K562 (cell line): ENCODE measurements around the gene TEX54. TPM values are rescaled to one million over a fixed set of nuclear protein-coding genes. Genes with fewer than 3 reads are reported as not detected.
A peak's percentile ranks its signal among the peaks of the same experiment; 100 is the strongest.

Experiments
- ARID4B ChIP-seq: sonication (generic); formaldehyde crosslinking; IDR thresholded peaks from 2 replicates; pipeline ENCODE4 v1.8.0; 2022; ENCODE audit warnings: mild to moderate bottlenecking, missing genetic modification reagents
- CSDE1 ChIP-seq, 2 experiments: fragments of 450-650 bp; IDR thresholded peaks; 2 replicates each; pipeline ENCODE4 v1.6.1; 2016; ENCODE audit warnings: mild to moderate bottlenecking in 1 of 2
- DMBX1 ChIP-seq: fragments of 250-450 bp; sonication (Bioruptor Pico); IDR thresholded peaks from 2 replicates; pipeline ENCODE4 v1.8.0; 2022; ENCODE audit warnings: inconsistent platforms, mild to moderate bottlenecking, moderate library complexity, borderline replicate concordance
- ELK1 ChIP-seq: sonication (generic); formaldehyde crosslinking; IDR thresholded peaks from 2 replicates; pipeline ENCODE4 v1.8.1; 2022; ENCODE audit warnings: missing genetic modification reagents
- JUNB ChIP-seq: fragments of 450-650 bp; formaldehyde crosslinking; conservative IDR thresholded peaks from 2 replicates; pipeline ENCODE4 v1.4.0; 2020; ENCODE audit warnings: mild to moderate bottlenecking
- SMAD1 ChIP-seq: fragments of 150-350 bp; IDR thresholded peaks from 2 replicates; pipeline ENCODE4 v1.6.1; 2014; ENCODE audit warnings: low read length, low read depth; ENCODE audit not compliant: partially characterized antibody
- THAP7 ChIP-seq: fragments of 250-450 bp; sonication (Bioruptor Pico); IDR thresholded peaks from 2 replicates; pipeline ENCODE4 v1.5.0; 2021
- ZNF318 ChIP-seq, 2 experiments: fragments of 450-650 bp; IDR thresholded peaks; 2 replicates each; pipeline ENCODE4 v1.6.1; 2016; ENCODE audit warnings: mild to moderate bottlenecking in 2 of 2, borderline replicate concordance in 1 of 2, low read depth in 1 of 2, moderate library complexity in 1 of 2
- ZNF79 ChIP-seq: fragments of 250-450 bp; sonication (Bioruptor Pico); IDR thresholded peaks from 2 replicates; pipeline ENCODE4 v1.4.0; 2020; ENCODE audit warnings: low read depth, mild to moderate bottlenecking, moderate library complexity
- polyA plus RNA-seq, 8 experiments: library from polyadenylated mRNA; depleted of rRNA in 4 of 8; stranded (reverse) in 5 of 8; unstranded in 3 of 8; fragments of >200 nt; fragmentation: Nextera tagmentation in 2 of 8; fragmentation: Illumina TruSeq in 1 of 8; extraction: Ambion mirVana in 2 of 8; extraction: Trizol in 1 of 8; gene quantifications; 2 replicates each; pipeline versions ENCODE4 v1.2.1 to v1.2.3, GENCODE V29; 2011 to 2014; ENCODE audit warnings: inconsistent platforms in 1 of 8, missing spikeins in 1 of 8
- total RNA-seq, 7 experiments: library from RNA; depleted of rRNA in 6 of 7; stranded (reverse); fragments of >200 nt in 6 of 7; fragmentation: Illumina TruSeq in 2 of 7; extraction: Trizol in 2 of 7; gene quantifications; 2 replicates each; pipeline versions ENCODE4 v1.2.1 to v1.2.3, GENCODE V29; 2011 to 2021; ENCODE audit warnings: low replicate concordance in 1 of 7

The TEX54 gene
- total and polyA plus RNA-seq, 9 of the 15 experiments (the other 6 are each of a cell fraction or from before 2014, with no cell fraction given): not detected

- peak in 1 of 2 experiments; percentile 84; a peak in 2 of 4 replicates for TF ChIP-seq ZNF318 (IDR thresholded peaks at IDR 0.05; ENCODE audit: borderline replicate concordance in 1 of 2, low read depth in 1 of 2)
- TF ChIP-seq CSDE1 (IDR thresholded peaks at IDR 0.05): no peak
- no peak for TF ChIP-seq DMBX1 (CRISPR knock-in tag)
- no peak for TF ChIP-seq ARID4B (CRISPR knock-in tag)
- peak; percentile 78 for TF ChIP-seq SMAD1
- TF ChIP-seq ELK1 (CRISPR knock-in tag): no peak
- no peak for TF ChIP-seq THAP7 (CRISPR knock-in tag)
- peak; percentile 45; the same call in 1 of the 2 replicates for TF ChIP-seq JUNB
- TF ChIP-seq ZNF79: no peak
Measured at GRCh38 chr11:62881579-62882430, 49.2 kb upstream of the TEX54 start (continued).
